Lung (tissue), 12 donors: ENCODE measurements around the gene CALD1. TPM values are rescaled to one million over a fixed set of nuclear protein-coding genes. Genes with fewer than 3 reads are reported as not detected.
A peak's percentile ranks its signal among the peaks of the same experiment; 100 is the strongest.

ENCODE experiments used
- ATAC-seq: fragments of 200-7000 bp; cut with Tn5 transposase; one replicate; pipeline ENCODE4 v1.9.1; 2020; ENCODE audit warnings: moderate number of reproducible peaks; ENCODE audit not compliant: insufficient read depth, low FRiP score
- DNase-seq, 3 donors: peaks; one replicate each; pipeline ENCODE4 v3.0.0-alpha.2; 2013 to 2017
- H3K27ac ChIP-seq, 2 donors: one replicate each; pipeline ENCODE4 v1.5.1; 2013; ENCODE audit warnings: mild to moderate bottlenecking in 2 of 2, moderate library complexity in 2 of 2, control low read depth in 1 of 2, inconsistent platforms in 1 of 2, low read depth in 1 of 2, low read length in 1 of 2
- H3K27me3 ChIP-seq, 3 donors: one replicate each; pipeline ENCODE4 v1.5.1; 2013; ENCODE audit warnings: low read length in 2 of 3; ENCODE audit not compliant: control insufficient read depth in 3 of 3, insufficient read depth in 3 of 3
- H3K36me3 ChIP-seq, 4 donors: one replicate each; pipeline ENCODE4 v1.5.1; 2013; ENCODE audit warnings: low read length in 4 of 4, mild to moderate bottlenecking in 1 of 4, moderate library complexity in 1 of 4; ENCODE audit not compliant: control insufficient read depth in 4 of 4, insufficient read depth in 4 of 4
- H3K4me1 ChIP-seq, 5 donors: one replicate each; pipeline ENCODE4 v1.5.1; 2013; ENCODE audit warnings: low read length in 5 of 5, mild to moderate bottlenecking in 2 of 5, moderate library complexity in 1 of 5; ENCODE audit not compliant: control insufficient read depth in 5 of 5, insufficient read depth in 5 of 5
- H3K4me3 ChIP-seq: one replicate; pipeline ENCODE4 v1.5.1; 2013; ENCODE audit warnings: mild to moderate bottlenecking, control low read depth, moderate library complexity
- H3K9ac ChIP-seq, 2 donors: one replicate each; pipeline ENCODE4 v1.5.1; 2013; ENCODE audit warnings: low read length in 2 of 2, control low read depth in 1 of 2; ENCODE audit not compliant: insufficient read depth in 1 of 2
- H3K9me3 ChIP-seq, 4 donors: one replicate each; pipeline ENCODE4 v1.5.1; 2013; ENCODE audit warnings: low read length in 3 of 4, mild to moderate bottlenecking in 1 of 4, moderate library complexity in 1 of 4; ENCODE audit not compliant: control insufficient read depth in 4 of 4, insufficient read depth in 3 of 4
- WGBS, 2 donors: extraction: QIAGEN DNeasy Blood & Tissue Kit; methylation state at CpG; one replicate each; pipeline ENCODE4 v1.1.7; 2013; 5-methylcytosine and 5-hydroxymethylcytosine counted together
- polyA plus RNA-seq, 2 donors: library from polyadenylated mRNA; stranded (reverse); fragments of 200-250 nt; gene quantifications; one replicate each; pipeline ENCODE4 v1.2.1, GENCODE V29; 2013
- total RNA-seq, 2 donors: library from RNA; depleted of rRNA in 1 of 2; stranded (reverse); fragments of >200 nt in 1 of 2; gene quantifications; one replicate each; pipeline ENCODE4 v1.2.1, GENCODE V29; 2014 to 2021
- TF ChIP-seq, protein P1 (sequence below): IDR thresholded peaks from 2 replicates; pipeline ENCODE4 v1.5.1; 2012; ENCODE audit warnings: mild to moderate bottlenecking; ENCODE audit errors: control extremely low read depth, extremely low read depth
- donor health status: control.
- donor health status: control.
- donor health status: Bipolar disorder and iron deficiency.
- donor health status: healthy.
- donor health status: DM: yes; HTN: yes; CAD: no.

The CALD1 gene
- total and polyA plus RNA-seq, 4 donors = 56.4 to 173 (median 92.0) TPM

DNA sequence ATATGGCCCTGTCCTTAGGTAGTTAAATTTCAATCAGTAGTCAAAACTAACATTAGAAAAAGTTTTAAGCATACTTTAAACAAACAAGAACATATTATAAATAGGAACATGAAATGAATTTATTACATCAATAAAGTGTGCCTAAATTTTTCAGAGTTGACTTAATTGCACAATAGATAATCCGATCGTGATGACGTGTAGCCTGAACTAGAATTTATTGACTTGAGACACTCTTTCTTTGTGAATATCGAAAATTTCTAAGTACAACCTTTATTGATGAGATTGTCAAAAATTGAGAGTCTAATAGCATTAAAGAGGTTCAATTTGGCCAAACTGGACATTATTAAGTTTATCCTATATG lies 56.0 kb downstream of the CALD1 start:
- ATAC-seq = no peak
- H3K4me1 ChIP-seq = peaks cover 0 to 25% (median 2%) of the 10 kb centered on the region in 5 donors
- H3K27me3 ChIP-seq = no peaks in the 10 kb centered on the region
- no peak overlapping the region for H3K9ac ChIP-seq
- H3K4me3 ChIP-seq = no peak overlapping the region
- WGBS, 2 donors = 84 to 86% methylated on average over 4 of the region's 4 CpGs
- TF ChIP-seq, protein P1, sequence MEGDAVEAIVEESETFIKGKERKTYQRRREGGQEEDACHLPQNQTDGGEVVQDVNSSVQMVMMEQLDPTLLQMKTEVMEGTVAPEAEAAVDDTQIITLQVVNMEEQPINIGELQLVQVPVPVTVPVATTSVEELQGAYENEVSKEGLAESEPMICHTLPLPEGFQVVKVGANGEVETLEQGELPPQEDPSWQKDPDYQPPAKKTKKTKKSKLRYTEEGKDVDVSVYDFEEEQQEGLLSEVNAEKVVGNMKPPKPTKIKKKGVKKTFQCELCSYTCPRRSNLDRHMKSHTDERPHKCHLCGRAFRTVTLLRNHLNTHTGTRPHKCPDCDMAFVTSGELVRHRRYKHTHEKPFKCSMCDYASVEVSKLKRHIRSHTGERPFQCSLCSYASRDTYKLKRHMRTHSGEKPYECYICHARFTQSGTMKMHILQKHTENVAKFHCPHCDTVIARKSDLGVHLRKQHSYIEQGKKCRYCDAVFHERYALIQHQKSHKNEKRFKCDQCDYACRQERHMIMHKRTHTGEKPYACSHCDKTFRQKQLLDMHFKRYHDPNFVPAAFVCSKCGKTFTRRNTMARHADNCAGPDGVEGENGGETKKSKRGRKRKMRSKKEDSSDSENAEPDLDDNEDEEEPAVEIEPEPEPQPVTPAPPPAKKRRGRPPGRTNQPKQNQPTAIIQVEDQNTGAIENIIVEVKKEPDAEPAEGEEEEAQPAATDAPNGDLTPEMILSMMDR = no peak
- H3K27ac ChIP-seq = peak overlapping the region in 1 of 2 donors; percentile 38
- DNase-seq = no peak
- H3K36me3 ChIP-seq = no peaks in the 10 kb centered on the region
- H3K9me3 ChIP-seq = no peaks in the 10 kb centered on the region

DNA sequence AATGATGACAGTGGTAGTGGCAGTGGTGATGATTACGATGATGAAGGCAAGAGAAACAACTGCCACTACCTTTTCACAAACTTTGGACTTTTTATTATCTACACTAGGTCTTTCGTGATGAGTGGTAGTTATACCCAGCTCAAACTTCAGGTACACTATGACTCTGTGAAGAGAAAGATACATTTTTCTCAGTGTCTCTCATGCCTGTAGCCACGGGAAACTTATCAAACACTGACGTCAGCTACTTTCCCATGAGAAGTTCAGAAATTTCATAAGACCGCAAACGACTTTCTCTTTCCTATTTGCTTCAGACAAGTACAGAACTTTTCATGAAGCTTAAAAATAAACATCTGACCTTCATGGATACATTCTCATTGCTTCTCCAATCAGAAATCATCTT lies 57.0 kb downstream of the CALD1 start:
- peaks cover 0 to 25% (median 2%) of the 10 kb centered on the region in 5 donors for H3K4me1 ChIP-seq
- WGBS, 2 donors = 78 to 81% methylated on average over 6 of the region's 6 CpGs
- H3K9me3 ChIP-seq = no peaks in the 10 kb centered on the region
- H3K27me3 ChIP-seq = no peaks in the 10 kb centered on the region
- H3K36me3 ChIP-seq = no peaks in the 10 kb centered on the region
- ATAC-seq (peak; percentile 45), DNase-seq (no peak)
- no peak overlapping the region for H3K4me3 ChIP-seq
- H3K9ac ChIP-seq = no peak overlapping the region
- H3K27ac ChIP-seq = peak overlapping the region in 1 of 2 donors; percentile 48
- TF ChIP-seq, protein P1 = no peak

DNA sequence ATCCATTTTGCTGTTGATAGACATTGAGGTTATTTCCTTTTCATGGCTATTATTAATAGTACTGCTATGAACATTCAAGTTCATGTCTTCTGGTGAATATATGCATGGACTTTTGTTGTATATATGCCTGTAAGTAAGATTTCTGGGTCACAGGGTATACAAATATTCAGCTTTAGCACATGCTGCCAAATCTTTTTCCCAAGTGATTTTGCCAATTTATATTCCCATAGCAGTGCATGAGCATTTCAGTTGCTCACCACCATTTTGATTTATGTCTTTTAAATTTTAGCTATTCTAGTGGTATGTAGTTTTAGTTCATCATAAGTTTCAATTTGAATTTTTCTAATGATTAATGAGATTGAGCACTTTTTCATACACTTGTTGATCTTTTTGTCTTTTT lies 59.9 kb downstream of the CALD1 start:
- Histone ChIP-seq H3K4me3 (no peak overlapping the region), H3K9me3 (no peaks in the 10 kb centered on the region), H3K4me1 (peaks cover 0 to 26% (median 5%) of the 10 kb centered on the region in 5 donors), H3K9ac (no peak overlapping the region), H3K27ac (no peak overlapping the region), H3K36me3 (peaks cover 0 to 6% (median 0%) of the 10 kb centered on the region in 4 donors), H3K27me3 (no peaks in the 10 kb centered on the region)
- ATAC-seq (no peak), DNase-seq (no peak)
- TF ChIP-seq, protein P1 = no peak

DNA sequence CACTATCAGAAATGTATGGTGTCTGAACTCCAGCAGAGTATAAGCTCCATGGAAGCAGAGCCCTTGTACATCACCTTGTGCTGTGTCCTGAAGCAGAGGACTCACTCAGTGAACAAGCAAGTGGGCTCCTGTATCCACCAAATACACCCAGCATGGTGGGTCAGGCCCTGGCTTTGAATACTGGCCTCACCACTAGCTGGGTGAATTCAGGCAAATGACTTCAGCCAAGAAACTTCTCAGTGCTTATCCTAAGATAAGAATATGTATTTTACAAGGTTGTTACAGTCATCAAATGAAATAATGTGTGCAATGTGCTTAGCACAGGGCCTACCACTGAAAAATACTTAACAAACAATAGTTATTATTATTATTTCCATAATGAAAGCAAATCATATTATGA lies 62.6 kb downstream of the CALD1 start:
- Histone ChIP-seq H3K4me1 (peaks cover 0 to 26% (median 0%) of the 10 kb centered on the region in 5 donors), H3K9ac (no peak overlapping the region), H3K9me3 (no peaks in the 10 kb centered on the region), H3K27ac (peak overlapping the region in 1 of 2 donors; percentile 55), H3K27me3 (no peaks in the 10 kb centered on the region), H3K4me3 (no peak overlapping the region), H3K36me3 (peaks cover 0 to 9% (median 2%) of the 10 kb centered on the region in 4 donors)
- no peak for DNase-seq
- no peak for ATAC-seq
- TF ChIP-seq, protein P1 = no peak
